IMR-90 (cell line): Measurements from ENCODE around the gene TPO. TPM values are rescaled to one million over a fixed set of nuclear protein-coding genes. Genes with fewer than 3 reads are reported as not detected.

Experiments used
- ATAC-seq: fragments of 200-7000 bp; cut with Tn5 transposase; 2 replicates; pipeline ENCODE4 v1.9.1; 2020; ENCODE audit warnings: low read depth, mild to moderate bottlenecking, moderate library complexity
- BruUV-seq: library from RNA; stranded (reverse); fragments of 400-500 nt; replicated peaks from 2 replicates; lab custom pipeline; 2021; lab: Mats Ljungman, UMichigan
- CTCF ChIA-PET: fragments of 300-600 bp; formaldehyde crosslinking; extraction: SDS; loops from one replicate; lab custom pipeline; 2021; ENCODE audit warnings: antibody characterized with exemption; lab: Yijun Ruan, JAX
- POLR2A ChIA-PET: fragments of 300-600 bp; sonication (Branson Sonifier 250); formaldehyde crosslinking; loops from one replicate; lab custom pipeline; 2022; ENCODE audit warnings: antibody characterized with exemption; ENCODE audit not compliant: unreplicated experiment; lab: Charles Lee
- DNase-seq: peaks from one replicate; pipeline ENCODE4 v3.0.0; 2013
- H2AFZ ChIP-seq: replicated peaks from 2 replicates; pipeline ENCODE3; 2013; ENCODE audit warnings: low read length, mild to moderate bottlenecking; ENCODE audit not compliant: poor library complexity
- H2AK5ac ChIP-seq: 2 replicates; pipeline ENCODE4 v1.6.1; 2013; ENCODE audit warnings: low read depth, low read length, inconsistent platforms
- H2AK9ac ChIP-seq: replicated peaks from 2 replicates; pipeline ENCODE3; 2013; ENCODE audit warnings: mild to moderate bottlenecking, low read depth, low read length, moderate library complexity; ENCODE audit not compliant: poor library complexity
- H2BK120ac ChIP-seq: 2 replicates; pipeline ENCODE4 v1.6.1; 2013; ENCODE audit warnings: low read depth, low read length, inconsistent platforms
- H2BK15ac ChIP-seq: 3 replicates; pipeline ENCODE4 v1.6.1; 2013; ENCODE audit warnings: low read depth, low read length, inconsistent platforms
- H2BK20ac ChIP-seq: 2 replicates; pipeline ENCODE4 v1.6.1; 2013; ENCODE audit warnings: low read depth, mild to moderate bottlenecking, inconsistent platforms, low read length, moderate library complexity
- H2BK5ac ChIP-seq: 2 replicates; pipeline ENCODE4 v1.6.1; 2013; ENCODE audit warnings: mild to moderate bottlenecking, low read depth, low read length, inconsistent platforms; ENCODE audit not compliant: poor library complexity, severe bottlenecking
- H3K14ac ChIP-seq: replicated peaks from 2 replicates; pipeline ENCODE4 v1.6.1; 2013; ENCODE audit warnings: low read depth, low read length, inconsistent platforms
- H3K18ac ChIP-seq: 2 replicates; pipeline ENCODE4 v1.6.1; 2013; ENCODE audit warnings: low read depth, low read length, control low read depth
- H3K23ac ChIP-seq: 2 replicates; pipeline ENCODE4 v1.6.1; 2013; ENCODE audit warnings: low read depth, low read length, inconsistent platforms
- H3K27ac ChIP-seq: 2 replicates; pipeline ENCODE4 v1.5.1; 2013; ENCODE audit warnings: mild to moderate bottlenecking, control low read depth, low read length; ENCODE audit not compliant: insufficient read depth
- H3K27me3 ChIP-seq: 2 replicates; pipeline ENCODE4 v1.6.1; 2013; ENCODE audit warnings: low read length; ENCODE audit not compliant: control insufficient read depth, insufficient read depth
- H3K36me3 ChIP-seq: 2 replicates; pipeline ENCODE4 v1.6.1; 2013; ENCODE audit warnings: low read length, mixed read lengths; ENCODE audit not compliant: control insufficient read depth, insufficient read depth
- H3K4ac ChIP-seq: 2 replicates; pipeline ENCODE4 v1.6.1; 2013; ENCODE audit warnings: low read depth, low read length, inconsistent platforms
- H3K4me1 ChIP-seq: 2 replicates; pipeline ENCODE4 v1.6.1; 2013; ENCODE audit warnings: low read length, mixed read lengths; ENCODE audit not compliant: control insufficient read depth, insufficient read depth
- H3K4me2 ChIP-seq: 2 replicates; pipeline ENCODE4 v1.6.1; 2013; ENCODE audit warnings: low read depth, mild to moderate bottlenecking, control low read depth, low read length, moderate library complexity
- H3K4me3 ChIP-seq: 2 replicates; pipeline ENCODE4 v1.5.1; 2013; ENCODE audit warnings: low read depth, mild to moderate bottlenecking, control low read depth, low read length, moderate library complexity; ENCODE audit not compliant: insufficient read depth
- H3K56ac ChIP-seq: 2 replicates; pipeline ENCODE4 v1.6.1; 2013; ENCODE audit warnings: low read length, inconsistent platforms; ENCODE audit not compliant: insufficient read depth; ENCODE audit errors: extremely low read depth
- H3K79me1 ChIP-seq, 2 experiments: 2 replicates each; pipeline ENCODE4 v1.6.1; 2013; ENCODE audit warnings: low read length in 2 of 2, inconsistent platforms in 1 of 2, low read depth in 1 of 2
- H3K9ac ChIP-seq: 2 replicates; pipeline ENCODE4 v1.6.1; 2013; ENCODE audit warnings: low read depth, low read length, control low read depth
- H3K9me1 ChIP-seq: 2 replicates; pipeline ENCODE4 v1.6.1; 2013; ENCODE audit warnings: low read length, inconsistent platforms; ENCODE audit not compliant: insufficient read depth
- H3K9me3 ChIP-seq: 2 replicates; pipeline ENCODE4 v1.6.1; 2013; ENCODE audit warnings: low read length; ENCODE audit not compliant: control insufficient read depth, insufficient read depth
- H4K20me1 ChIP-seq: 2 replicates; pipeline ENCODE4 v1.6.1; 2013; ENCODE audit warnings: low read length, inconsistent platforms; ENCODE audit not compliant: insufficient read depth
- H4K5ac ChIP-seq: 2 replicates; pipeline ENCODE4 v1.6.1; 2013; ENCODE audit warnings: mild to moderate bottlenecking, low read depth, low read length, control low read depth
- H4K8ac ChIP-seq, 2 experiments: 2 replicates each; pipeline ENCODE4 v1.6.1; 2013; ENCODE audit warnings: low read depth in 2 of 2, low read length in 2 of 2, control low read depth in 1 of 2, inconsistent platforms in 1 of 2
- H4K91ac ChIP-seq: 2 replicates; pipeline ENCODE4 v1.6.1; 2013; ENCODE audit warnings: low read depth, low read length, inconsistent platforms; ENCODE audit not compliant: insufficient read depth
- CEBPB ChIP-seq: IDR thresholded peaks from 2 replicates; pipeline ENCODE4 v1.6.1; 2012; ENCODE audit warnings: low read depth, low read length, improper control_type of control experiment
- USF2 ChIP-seq: fragments of 150-350 bp; IDR thresholded peaks from 2 replicates; pipeline ENCODE4 v1.6.1; 2017; ENCODE audit warnings: mild to moderate bottlenecking, antibody characterized with exemption, low read length, low read depth
- WGBS, 2 experiments: methylation state at CpG; one replicate each; pipeline versions ENCODE4 v1.1.5 to v1.1.7; 2013; ENCODE audit warnings: missing lambda C conversion rate in 2 of 2; ENCODE audit not compliant: insufficient read length in 1 of 2; ENCODE audit errors: extremely low coverage in 2 of 2; 5-methylcytosine and 5-hydroxymethylcytosine counted together
- dilution Hi-C: fragments of 300-500 bp; cut with HindIII; formaldehyde crosslinking; loops from one replicate; pipeline ENCODE4 v1.14.3; 2018; ENCODE audit warnings: low sequenced_read_pairs; ENCODE audit not compliant: unreplicated experiment
- in situ Hi-C: fragments of 300-500 bp; cut with MboI; formaldehyde crosslinking; loops from 3 replicates; pipeline ENCODE4 v1.14.3; 2019; ENCODE audit warnings: low sequenced_read_pairs, inconsistent platforms, mixed read lengths
- intact Hi-C: fragments of 100-400 bp; cut with micrococcal nuclease; formaldehyde crosslinking; loops from 2 replicates; pipeline ENCODE4 v1.10.0; 2022
- polyA plus RNA-seq, 3 experiments: library from polyadenylated mRNA; depleted of rRNA; stranded (reverse); fragments of >200 nt; gene quantifications; 2 replicates each; pipeline ENCODE4 v1.2.3, GENCODE V29; 2012; ENCODE audit warnings: low replicate concordance in 1 of 3
- total RNA-seq: library from RNA; depleted of rRNA; stranded (reverse); fragments of >200 nt; gene quantifications from 2 replicates; pipeline ENCODE4 v1.2.3, GENCODE V29; 2012

Gene TPO
- total and polyA plus RNA-seq, 2 of the 4 experiments (the other 2 are of a cell fraction), result not detected

GRCh38 chr2:1572638-1573037 is 159.4 kb downstream of the TPO start:
- Histone ChIP-seq H3K79me1 (no peaks in the 10 kb centered on the region), H4K91ac (no peak overlapping the region), H3K27me3 (peaks cover 12% of the 10 kb centered on the region), H2AK5ac (no peak overlapping the region), H3K9me3 (no peaks in the 10 kb centered on the region; the same call in 1 of the 2 replicates), H4K8ac (no peak overlapping the region), H2BK20ac (no peak overlapping the region), H4K5ac (no peak overlapping the region), H3K18ac (no peak overlapping the region), H2AFZ (no peak overlapping the region), H3K56ac (no peak overlapping the region), H3K4me1 (no peaks in the 10 kb centered on the region; the same call in 1 of the 2 replicates), H2BK5ac (no peak overlapping the region), H3K14ac (no peak overlapping the region), H3K9me1 (no peaks in the 10 kb centered on the region; the same call in 1 of the 2 replicates), H3K9ac (no peak overlapping the region), H3K23ac (no peak overlapping the region), H4K20me1 (no peaks in the 10 kb centered on the region), H3K4me2 (no peak overlapping the region), H2BK15ac (no peak overlapping the region), H2AK9ac (no peak overlapping the region), H3K27ac (no peak overlapping the region), H2BK120ac (no peak overlapping the region), H3K4ac (no peak overlapping the region), H3K4me3 (no peak overlapping the region), H3K36me3 (no peaks in the 10 kb centered on the region)
- peak; percentile 73 for DNase-seq
- TF ChIP-seq USF2 (no peak), CEBPB (peak; percentile 60)
- CTCF ChIA-PET, result interaction anchor here (0.8 to 1.9 kb wide), 3 partner anchors 18 to 26 kb away, joined by 3 to 9 read pairs (median 3); no protein-coding TSS in a partner anchor
- intact Hi-C loops, result no loop called here
- in situ Hi-C loops, result no loop called here
- 93% methylated on average over 3 of the region's 10 CpGs; no CpG with 5 or more reads in 1 of the 2 experiments for WGBS, 2 experiments
- peak; percentile 96 for ATAC-seq
- no TSS peak for BruUV-seq
- POLR2A ChIA-PET, result interaction anchor here (0.6 kb wide), 1 partner anchor 51 kb away, joined by 4 read pairs; no protein-coding TSS in a partner anchor
- dilution Hi-C loops, result no loop called here
